HepG2 (cell line): ENCODE results near the gene RTP5. TPM values are rescaled to one million over a fixed set of nuclear protein-coding genes. Genes with fewer than 3 reads are reported as not detected.

Experiments
- ATAC-seq: fragments of 200-7000 bp; cut with Tn5 transposase; 3 replicates; pipeline ENCODE4 v1.9.1; 2020; ENCODE audit warnings: mild to moderate bottlenecking, moderate library complexity
- BruUV-seq: library from RNA; stranded (reverse); fragments of 400-500 nt; replicated peaks from 2 replicates; lab custom pipeline; 2021; lab: Mats Ljungman, UMichigan
- CTCF ChIA-PET: fragments of 300-600 bp; formaldehyde crosslinking; extraction: SDS; loops from one replicate; lab custom pipeline; 2021; ENCODE audit warnings: low total read pairs, inconsistent platforms, low intra/inter-chr PET ratio; lab: Yijun Ruan, JAX
- POLR2A ChIA-PET: fragments of 350-600 bp; sonication (Branson Sonifier 250); formaldehyde crosslinking; loops from one replicate; lab custom pipeline; 2020; ENCODE audit warnings: antibody characterized with exemption, inconsistent platforms; lab: Yijun Ruan, JAX
- DNase-seq: peaks from one replicate; pipeline ENCODE4 v3.0.0-alpha.2; 2015; ENCODE audit warnings: low spot score
- FAIRE-seq: peaks from 3 replicates; lab custom pipeline; 2011; peaks lifted over from hg19 to GRCh38; lab: Jason Lieb, UNC
- H2AFZ ChIP-seq: one replicate; pipeline ENCODE4 v1.6.1; 2011; ENCODE audit warnings: low read length, inconsistent platforms
- H3K27ac ChIP-seq: fragments of 300-600 bp; 3 replicates; pipeline ENCODE4 v1.8.0; 2011; ENCODE audit warnings: mixed run types, mild to moderate bottlenecking, mixed read lengths, low read length, inconsistent platforms; ENCODE audit not compliant: insufficient read depth; ENCODE audit errors: extremely low read length
- H3K27me3 ChIP-seq, 2 experiments: fragments of 200-600 bp in 1 of 2; 2 replicates in 1 of 2; 3 replicates in 1 of 2; pipeline versions ENCODE4 v1.6.0 to v1.8.0; 2011; ENCODE audit warnings: low read length in 2 of 2, mild to moderate bottlenecking in 2 of 2, moderate library complexity in 2 of 2, inconsistent platforms in 1 of 2; ENCODE audit not compliant: insufficient read depth in 2 of 2, control insufficient read depth in 1 of 2
- H3K36me3 ChIP-seq, 2 experiments: fragments of 200-600 bp in 1 of 2; replicated peaks in 1 of 2; 2 replicates in 1 of 2; 3 replicates in 1 of 2; pipeline versions ENCODE4 v1.5.1 to v1.8.0; 2011; ENCODE audit warnings: low read length in 2 of 2, inconsistent platforms in 1 of 2; ENCODE audit not compliant: insufficient read depth in 2 of 2, control insufficient read depth in 1 of 2
- H3K4me1 ChIP-seq: 2 replicates; pipeline ENCODE4 v1.5.1; 2012; ENCODE audit warnings: low read length, inconsistent platforms; ENCODE audit not compliant: insufficient read depth
- H3K4me2 ChIP-seq: 2 replicates; pipeline ENCODE4 v1.6.0; 2011; ENCODE audit warnings: low read depth, low read length, inconsistent platforms
- H3K4me3 ChIP-seq, 3 experiments: fragments of 200-600 bp in 1 of 3; sonication (generic), shearing (Covaris generic) in 1 of 3; replicated peaks in 1 of 3; 2 replicates each; pipeline ENCODE4 v1.5.1; 2011 to 2016; ENCODE audit warnings: low read length in 3 of 3, inconsistent platforms in 2 of 3, low read depth in 2 of 3, mild to moderate bottlenecking in 2 of 3, control low read depth in 1 of 3, mixed read lengths in 1 of 3; ENCODE audit not compliant: insufficient read depth in 1 of 3
- H3K79me2 ChIP-seq: one replicate; pipeline ENCODE4 v1.6.1; 2011; ENCODE audit warnings: low read length, inconsistent platforms; ENCODE audit not compliant: insufficient read depth
- H3K9ac ChIP-seq: 2 replicates; pipeline ENCODE4 v1.6.0; 2011; ENCODE audit warnings: mild to moderate bottlenecking, low read depth, low read length, inconsistent platforms; ENCODE audit not compliant: insufficient read depth
- H3K9me3 ChIP-seq: 2 replicates; pipeline ENCODE4 v1.5.1; 2012; ENCODE audit warnings: mild to moderate bottlenecking, low read length
- H4K20me1 ChIP-seq: 2 replicates; pipeline ENCODE4 v1.6.0; 2011; ENCODE audit warnings: inconsistent platforms, mild to moderate bottlenecking, low read length, moderate library complexity; ENCODE audit not compliant: insufficient read depth
- FOXJ3 ChIP-seq: sonication (generic); formaldehyde crosslinking; IDR thresholded peaks from 2 replicates; pipeline ENCODE4 v1.4.0; 2020; ENCODE audit warnings: missing genetic modification reagents, mild to moderate bottlenecking, borderline replicate concordance
- KAT7 ChIP-seq: IDR thresholded peaks from 2 replicates; pipeline ENCODE4 v1.6.1; 2018; ENCODE audit warnings: borderline replicate concordance, missing compliant biosample characterization
- ZNF12 ChIP-seq: sonication (generic); formaldehyde crosslinking; IDR thresholded peaks from 2 replicates; pipeline ENCODE4 v1.5.0; 2020; ENCODE audit warnings: missing genetic modification reagents
- ZNF687 ChIP-seq: sonication (generic); formaldehyde crosslinking; IDR thresholded peaks from 2 replicates; pipeline ENCODE4 v1.5.1; 2020; ENCODE audit warnings: mild to moderate bottlenecking, missing genetic modification reagents, moderate library complexity
- ZNF761 ChIP-seq: sonication (generic); formaldehyde crosslinking; conservative IDR thresholded peaks from 2 replicates; pipeline ENCODE4 v1.4.0; 2020; ENCODE audit warnings: mild to moderate bottlenecking, missing genetic modification reagents
- whole genome bisulfite sequencing: methylation state at CpG from one replicate; pipeline ENCODE4 v1.1.6; 2017; ENCODE audit warnings: low lambda C conversion rate; 5-methylcytosine and 5-hydroxymethylcytosine counted together
- in situ Hi-C: cut with HindIII; loops from 2 replicates; pipeline ENCODE4 v1.10.0; 2017; ENCODE audit warnings: low pct_unique_long_range_greater_than_20kb; ENCODE audit not compliant: extremely low pct_ligation_motif_present
- intact Hi-C: fragments of 100-400 bp; cut with micrococcal nuclease; formaldehyde crosslinking; loops from one replicate; pipeline ENCODE4 v1.10.0; 2022; ENCODE audit not compliant: unreplicated experiment
- polyA plus RNA-seq, 8 experiments: library from polyadenylated mRNA; depleted of rRNA in 3 of 8; stranded (reverse) in 7 of 8; unstranded in 1 of 8; fragments of >200 nt; fragmentation: Illumina TruSeq in 4 of 8; extraction: Trizol in 4 of 8; gene quantifications; 2 replicates each; pipeline versions ENCODE4 v1.2.1 to v1.2.3, GENCODE V29; 2011 to 2016; ENCODE audit warnings: low read depth in 4 of 8, missing spikeins in 1 of 8, mixed read lengths in 1 of 8; ENCODE audit not compliant: insufficient read depth in 1 of 8
- total RNA-seq, 5 experiments: library from RNA; depleted of rRNA; stranded (reverse); fragments of >200 nt; fragmentation: Illumina TruSeq; extraction: Trizol; gene quantifications; 2 replicates each; pipeline ENCODE4 v1.2.3, GENCODE V29; 2016; ENCODE audit warnings: low read depth in 1 of 5
- TF ChIP-seq, protein P1 (sequence below): sonication (generic); formaldehyde crosslinking; IDR thresholded peaks from 2 replicates; pipeline ENCODE4 v1.4.0; 2020; ENCODE audit warnings: missing genetic modification reagents

RTP5 gene
- total and polyA plus RNA-seq, 2 of the 13 experiments (the other 11 are each of a cell fraction or from before 2014, with no cell fraction given) = not detected

GRCh38 chr2:241894681-241895426 is 25.3 kb downstream of the RTP5 start:
- H3K4me3 ChIP-seq = no peak overlapping the region
- BruUV-seq = no TSS peak
- TF ChIP-seq ZNF687 (CRISPR knock-in tag) = 0 out of 2 replicates have a peak, but pooled peaks have one; percentile 5
- 0 out of 2 replicates have a peak, but pooled peaks have one; percentile 2 for TF ChIP-seq ZNF761
- TF ChIP-seq, protein P1, sequence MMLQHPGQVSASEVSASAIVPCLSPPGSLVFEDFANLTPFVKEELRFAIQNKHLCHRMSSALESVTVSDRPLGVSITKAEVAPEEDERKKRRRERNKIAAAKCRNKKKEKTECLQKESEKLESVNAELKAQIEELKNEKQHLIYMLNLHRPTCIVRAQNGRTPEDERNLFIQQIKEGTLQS (CRISPR knock-in tag) = no peak
- no peak for TF ChIP-seq KAT7 (CRISPR knock-in tag)
- TF ChIP-seq FOXJ3 (CRISPR knock-in tag) = no peak
- no peak for TF ChIP-seq ZNF12 (CRISPR knock-in tag)
- intact Hi-C loops = no loop called here
- ChIA-PET POLR2A (no interaction called here), CTCF (no interaction called here)
- no peak for FAIRE-seq
- peak; percentile 14 for ATAC-seq
- H3K9ac ChIP-seq = no peak overlapping the region
- H3K36me3 ChIP-seq = no peaks in the 10 kb centered on the region
- in situ Hi-C loops = no loop called here
- peaks cover 17% of the 10 kb centered on the region for H3K4me1 ChIP-seq
- DNase-seq = no peak
- WGBS = 65% methylated on average over 20 of the region's 28 CpGs
- no peaks in the 10 kb centered on the region for H3K79me2 ChIP-seq
- H4K20me1 ChIP-seq = no peaks in the 10 kb centered on the region
- H3K9me3 ChIP-seq = no peaks in the 10 kb centered on the region
- H2AFZ ChIP-seq = no peak overlapping the region
- H3K27me3 ChIP-seq = peaks cover 5 to 55% of the 10 kb centered on the region in 2 experiments; a peak in 4 of 5 replicates
- H3K27ac ChIP-seq = no peak overlapping the region
- no peak overlapping the region for H3K4me2 ChIP-seq
